Kidney tubule cell (primary cell): ENCODE measurements around the gene PRR3.
A peak's percentile ranks its signal among the peaks of the same experiment; 100 is the strongest.

Experiments used
- DNase-seq: peaks from one replicate; pipeline ENCODE4 v3.0.0-alpha.2; 2018; ENCODE audit warnings: low spot score

Gene PRR3

GRCh38 chr6:30537931-30538330 is 19.2 kb upstream of the PRR3 start:
- DNase-seq, result no peak

- peak; percentile 80 for DNase-seq
These were observed 15.3 kb upstream of the PRR3 start for GRCh38 chr6:30541515-30542403.

- DNase-seq, result no peak
These were observed 14.7 kb upstream of the PRR3 start for GRCh38 chr6:30542404-30542725.

DNA sequence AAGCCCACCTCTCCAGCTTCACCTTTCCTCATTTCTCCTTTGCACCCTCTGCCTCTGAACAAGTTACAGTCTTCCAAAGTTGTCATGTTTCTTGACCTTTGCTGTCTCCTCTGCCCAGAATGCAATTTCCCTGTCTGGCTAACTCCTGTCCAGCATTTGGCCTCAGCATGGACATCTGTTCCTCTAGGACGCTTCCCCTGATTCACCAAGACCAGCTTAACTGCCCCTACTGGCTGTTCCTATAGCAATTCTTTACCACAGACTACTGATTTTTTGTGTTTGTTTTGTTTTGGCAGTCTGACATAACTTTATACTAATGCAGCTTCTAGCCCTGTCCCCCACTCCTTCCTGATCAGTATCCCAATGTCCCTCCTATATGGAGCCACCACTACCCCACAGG is 14.2 kb upstream of the PRR3 start:
- DNase-seq, result no peak

DNA sequence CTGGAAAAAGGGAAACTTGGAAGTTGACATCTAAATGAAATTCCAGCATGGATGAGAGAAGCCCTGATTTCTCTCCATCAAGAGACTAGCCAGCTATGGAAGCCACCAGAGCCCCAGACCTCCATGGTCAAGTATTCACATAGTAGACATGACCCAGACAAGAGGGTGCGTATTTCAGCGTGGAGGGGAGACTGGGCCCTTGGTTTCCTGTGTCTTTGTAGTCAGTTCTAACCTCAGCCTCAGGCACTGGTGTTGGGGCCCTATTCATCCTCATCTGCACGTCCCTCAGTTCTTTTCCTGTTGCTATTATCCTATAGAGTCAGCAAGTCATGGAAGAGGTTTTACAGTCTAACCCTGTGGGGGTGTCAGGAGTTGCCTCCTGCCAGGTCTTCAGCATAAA is 13.3 kb upstream of the PRR3 start:
- no peak for DNase-seq

- DNase-seq, result peak; percentile 73
These were observed 12.3 kb upstream of the PRR3 start for GRCh38 chr6:30544666-30545272.

DNA sequence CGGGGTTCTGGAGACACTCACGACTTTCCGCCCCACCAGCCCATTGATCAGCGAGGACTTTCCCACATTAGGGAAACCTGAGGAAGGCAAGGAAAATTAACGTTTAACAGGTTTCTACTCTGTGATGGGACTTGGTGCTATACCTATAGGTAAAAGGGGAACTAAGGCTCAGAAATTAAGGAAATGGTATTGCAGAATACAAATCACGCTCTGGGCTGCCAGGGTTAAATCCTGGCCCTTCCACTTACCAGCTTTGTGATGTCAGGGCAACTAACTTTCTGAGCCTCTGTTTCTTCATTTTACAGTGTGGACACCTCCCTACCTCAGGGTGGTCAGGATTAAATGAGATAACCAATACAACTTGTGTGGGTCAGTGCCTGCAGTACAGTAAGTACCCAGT is 9.6 kb upstream of the PRR3 start:
- no peak for DNase-seq

- peak; percentile 83 for DNase-seq
These were observed 8.7 kb upstream of the PRR3 start for GRCh38 chr6:30548375-30548774.

- DNase-seq, result no peak
These were observed 2.7 kb upstream of the PRR3 start for GRCh38 chr6:30554404-30554803.

GRCh38 chr6:30554962-30555815 is 1.9 kb upstream of the PRR3 start:
- DNase-seq, result peak; percentile 27

DNA sequence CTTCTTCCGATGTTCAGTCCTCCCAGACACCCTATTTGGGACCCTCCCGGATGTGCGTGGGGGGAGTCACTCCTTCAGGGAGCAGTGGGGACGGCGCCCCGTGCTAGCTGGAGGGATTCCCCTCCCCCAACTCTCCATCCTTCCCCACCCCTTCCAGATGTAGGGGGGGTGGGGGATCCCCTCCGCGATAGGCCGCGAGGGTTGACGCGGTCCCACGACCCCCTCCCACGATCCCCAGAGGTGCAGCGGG is 1.4 kb upstream of the PRR3 start:
- DNase-seq, result no peak

- peak; percentile 96 for DNase-seq
These were observed 809 bp upstream of the PRR3 start, which contains the start of gene GNL1 for GRCh38 chr6:30556066-30556905. Gene GNL1, minus strand, starts transcription at chr6:30556489. Its CDS starts 286 bp downstream, at chr6:30556203.

- peak; percentile 54 for DNase-seq
These were observed 537 bp downstream of the PRR3 start for GRCh38 chr6:30557683-30557981.

- no peak for DNase-seq
These were observed 3.8 kb downstream of the PRR3 start for GRCh38 chr6:30560930-30561329.

DNA sequence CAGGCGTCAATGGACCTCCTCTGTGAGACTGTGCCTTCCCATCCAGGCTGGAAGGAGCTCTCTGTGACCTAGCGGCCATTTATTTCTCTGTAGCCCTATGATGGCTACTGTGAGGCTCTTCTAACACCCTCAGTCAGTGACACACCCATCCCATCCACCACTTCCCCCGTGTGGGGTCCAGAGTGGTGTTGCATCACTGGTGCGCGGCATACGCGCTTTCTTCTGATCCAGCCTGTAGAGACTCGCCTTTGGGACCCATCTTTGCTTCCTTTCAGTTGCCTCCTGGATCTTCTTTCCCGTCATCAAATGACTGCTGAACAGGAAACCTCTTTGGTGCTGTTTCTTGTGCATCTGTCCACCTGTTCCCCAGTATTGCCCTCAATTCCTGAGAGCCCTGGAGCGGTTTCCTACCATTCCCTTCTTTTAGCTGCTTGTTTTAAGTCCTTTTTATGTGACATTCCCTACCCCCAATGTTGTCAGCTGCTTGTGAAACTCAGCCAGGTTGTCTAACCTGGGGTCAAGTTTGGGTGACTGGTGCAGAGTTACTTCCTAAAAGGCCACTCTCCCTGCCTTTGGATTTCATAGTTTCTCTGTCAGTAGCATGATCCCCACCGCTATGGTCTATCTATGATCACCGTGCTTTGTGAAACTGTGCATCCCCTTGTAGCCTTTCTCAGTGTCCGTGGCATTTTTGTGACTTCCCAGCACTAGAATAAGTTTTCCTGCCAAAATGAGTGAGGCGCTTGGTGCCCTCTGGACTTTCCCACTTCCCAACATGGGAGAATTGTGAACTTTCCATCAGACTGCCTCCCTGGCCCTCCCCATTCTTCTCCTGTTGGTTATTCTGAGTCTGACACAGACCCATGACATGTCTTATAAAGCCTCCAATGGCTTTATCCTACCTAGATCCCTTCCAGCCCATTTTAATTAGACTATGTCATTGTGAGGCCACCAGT is 5.7 kb downstream of the PRR3 start:
- no peak for DNase-seq

DNA sequence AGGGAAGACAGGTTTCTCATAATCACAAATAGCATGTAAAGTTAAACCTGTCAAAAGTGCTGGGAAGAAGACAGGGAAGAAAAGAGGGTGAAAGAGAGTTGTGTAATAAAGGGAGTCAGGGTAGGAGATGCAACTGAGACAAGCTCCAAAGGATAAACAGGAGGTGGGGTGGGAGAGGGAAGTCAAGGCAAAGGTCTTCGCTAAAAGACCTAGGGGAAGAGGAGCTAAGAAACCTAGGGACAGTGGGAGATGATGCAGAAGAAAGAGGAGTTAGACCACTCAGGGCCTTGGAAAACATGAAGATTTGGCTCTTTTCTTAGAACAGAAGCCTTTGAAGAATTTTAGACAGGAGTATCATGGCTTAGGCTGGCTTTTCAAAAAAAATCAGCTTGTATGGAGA is 7.0 kb downstream of the PRR3 start:
- no peak for DNase-seq

DNA sequence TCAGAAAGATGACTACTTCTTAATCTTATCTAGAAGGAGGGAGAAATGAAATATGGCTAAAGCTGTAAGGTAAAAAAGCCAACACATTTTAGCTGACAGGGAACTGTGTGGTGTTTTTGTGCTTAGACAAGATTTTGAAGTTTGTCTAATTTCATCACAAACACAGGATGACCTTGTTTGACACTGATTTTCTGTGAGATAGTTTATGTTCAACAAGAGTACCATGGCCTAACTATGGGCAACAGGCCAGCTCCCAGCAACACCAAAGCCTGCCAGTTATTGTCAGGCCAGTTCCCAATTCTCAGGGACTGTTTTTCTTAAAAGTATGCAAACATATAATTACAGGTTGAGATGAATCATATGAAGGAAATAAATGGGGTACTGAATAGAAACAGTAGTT is 8.7 kb downstream of the PRR3 start:
- DNase-seq, result no peak

DNA sequence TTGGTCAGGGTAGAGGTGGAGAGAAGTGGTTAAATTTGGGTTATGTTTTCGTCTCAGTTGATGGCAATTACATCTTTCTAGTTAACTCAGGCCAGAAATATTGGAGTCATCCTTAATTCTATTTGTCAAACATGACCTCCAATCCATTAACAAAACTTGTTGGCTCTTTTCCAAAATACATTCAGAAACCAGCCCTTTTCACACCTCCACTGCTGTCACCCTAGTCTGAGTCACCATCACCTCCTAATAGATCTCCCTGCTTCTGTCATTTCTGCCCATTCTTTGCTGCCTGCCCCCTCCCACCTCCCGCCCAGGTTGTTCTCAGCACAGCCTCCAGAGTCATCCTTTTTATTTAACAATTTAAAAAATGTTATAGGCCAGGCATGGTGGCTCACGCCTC is 11.2 kb downstream of the PRR3 start:
- peak; percentile 45 for DNase-seq

DNA sequence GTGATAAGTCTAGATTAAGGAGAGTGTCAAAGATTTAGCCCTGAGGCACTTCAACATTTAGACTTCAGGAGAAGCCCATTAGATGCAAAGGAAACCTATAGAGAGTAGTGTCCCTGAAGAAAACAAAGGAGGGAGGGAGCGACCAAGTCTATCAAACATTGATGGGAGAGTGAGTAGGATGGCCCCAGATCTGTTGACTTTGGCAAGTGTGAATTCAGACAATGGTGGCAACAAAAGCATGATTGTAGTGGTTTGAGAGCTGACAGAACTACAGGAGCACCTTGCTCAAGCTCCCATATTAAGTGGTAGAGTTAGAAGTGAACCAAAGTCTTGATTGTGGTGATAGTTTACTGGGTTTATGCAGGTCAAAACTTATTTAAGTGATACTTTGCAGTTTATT is 13.2 kb downstream of the PRR3 start:
- DNase-seq, result no peak

DNA sequence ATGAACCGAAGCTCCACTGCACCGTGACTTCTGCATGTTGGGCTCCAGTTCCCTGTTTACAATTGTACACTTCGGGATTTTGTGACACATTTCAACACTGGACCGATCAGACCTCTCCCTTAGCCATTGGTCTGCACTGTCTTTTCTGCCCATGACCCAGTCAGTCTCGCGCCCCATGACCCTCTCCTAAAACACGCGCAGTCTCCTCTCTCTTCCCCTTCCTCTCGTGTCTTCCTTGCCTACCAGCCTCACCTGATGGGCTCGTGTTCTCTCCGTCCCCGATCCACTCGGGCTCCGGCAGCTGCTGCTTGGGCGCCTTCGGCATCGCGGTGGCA is 13.6 kb downstream of the PRR3 start:
- DNase-seq, result no peak

DNA sequence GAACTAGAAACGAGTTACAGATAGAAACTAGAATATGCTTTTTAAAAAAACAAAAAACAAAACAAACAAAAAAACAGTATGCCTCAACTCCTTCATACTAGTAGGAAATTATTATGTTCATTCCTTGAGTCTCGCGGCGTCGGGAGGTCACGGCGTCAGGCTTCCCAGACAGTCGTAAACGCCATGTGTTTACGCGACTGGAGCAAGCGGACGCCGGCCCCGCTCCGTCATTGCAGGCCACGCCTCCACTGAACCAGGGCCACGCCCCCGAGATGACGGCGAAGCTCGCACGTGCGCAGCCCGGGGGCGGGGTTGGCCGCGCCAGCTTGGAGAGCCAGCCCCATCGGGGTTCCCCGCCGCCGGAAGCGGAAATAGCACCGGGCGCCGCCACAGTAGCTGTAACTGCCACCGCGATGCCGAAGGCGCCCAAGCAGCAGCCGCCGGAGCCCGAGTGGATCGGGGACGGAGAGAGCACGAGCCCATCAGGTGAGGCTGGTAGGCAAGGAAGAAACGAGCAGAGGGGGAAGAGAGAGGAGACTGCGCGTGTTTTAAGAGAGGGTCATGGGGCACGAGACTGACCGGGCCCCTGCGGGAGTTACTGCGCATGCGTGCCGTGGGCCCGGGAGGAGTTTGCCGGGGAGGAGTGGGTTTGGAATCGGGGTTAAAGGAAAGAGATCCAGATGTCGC is 14.1 kb downstream of the PRR3 start, which contains the start of gene ABCF1:
Gene ABCF1 (plus strand): TSS at position 368 of the 687 bp plus-strand sequence. CDS start 46 bp downstream, at position 414.
- peak; percentile 97 for DNase-seq
